ENCODE results near the gene MYL7. TPM values are rescaled to one million over a fixed set of nuclear protein-coding genes. Genes with fewer than 3 reads are reported as not detected.

MYL7 gene
- total and polyA plus RNA-seq, 2 of the 4 experiments (the other 2 are of a cell fraction), result 0.24 TPM; not detected in 1

DNA sequence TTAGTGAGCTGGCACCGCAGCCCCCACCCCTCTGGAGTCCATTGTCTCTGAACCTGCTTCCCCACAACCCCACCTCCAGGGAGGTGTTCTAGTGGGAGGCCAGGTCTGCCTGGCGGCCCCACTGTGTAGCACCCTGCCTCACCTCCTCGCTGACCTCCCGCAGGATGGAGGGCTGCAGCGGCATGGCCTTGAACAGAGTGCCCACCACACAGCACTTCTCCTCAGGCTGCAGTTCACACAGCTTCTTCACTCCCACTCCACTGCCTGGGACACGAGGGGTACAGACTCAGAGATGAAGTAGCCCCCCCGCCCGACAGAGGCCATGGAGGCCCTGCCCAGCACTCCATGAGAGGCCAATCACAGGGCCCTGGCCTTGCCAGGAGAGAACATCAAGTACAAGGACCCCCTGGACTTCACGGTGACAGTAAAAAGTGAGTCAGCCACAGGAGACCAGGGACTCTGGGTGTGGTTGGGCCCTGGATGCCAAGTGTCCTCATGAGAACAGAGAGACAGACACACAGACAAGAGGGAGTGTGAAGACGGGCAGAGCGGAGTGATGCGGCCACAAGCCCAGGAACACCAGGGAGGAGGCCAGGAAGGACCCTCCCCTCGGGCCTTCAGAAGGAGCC lies 23.2 kb downstream of the MYL7 start:
- Histone ChIP-seq H2BK120ac (ENCODE audit: low read depth, low read length) (no peak overlapping the region), H3K79me1 (ENCODE audit: low read depth in 1 of 2, low read length in 2 of 2) (peaks cover 17 to 47% of the 10 kb centered on the region in 2 experiments), H3K18ac (ENCODE audit: low read depth, low read length) (no peak overlapping the region), H3K36me3 (ENCODE audit: control insufficient read depth, insufficient read depth, low read length) (peaks cover 46% of the 10 kb centered on the region), H3K27ac (ENCODE audit: insufficient read depth, low read length) (no peak overlapping the region), H2BK15ac (ENCODE audit: low read depth, low read length) (no peak overlapping the region), H3K27me3 (ENCODE audit: control insufficient read depth, insufficient read depth, low read length) (no peaks in the 10 kb centered on the region), H3K23ac (ENCODE audit: low read depth, low read length) (no peak overlapping the region), H2AK9ac (replicated peaks; ENCODE audit: low read depth, low read length, poor library complexity) (no peak overlapping the region), H4K8ac (ENCODE audit: low read depth in 2 of 2, low read length in 2 of 2) (no peak overlapping the region), H3K4me2 (ENCODE audit: low read depth, low read length) (no peak overlapping the region), H3K9me1 (ENCODE audit: insufficient read depth, low read length) (peaks cover 16% of the 10 kb centered on the region), H2AFZ (replicated peaks; ENCODE audit: low read length, poor library complexity) (no peak overlapping the region), H2BK20ac (ENCODE audit: low read depth, low read length) (no peak overlapping the region), H4K5ac (ENCODE audit: low read depth, low read length) (no peak overlapping the region), H2AK5ac (ENCODE audit: low read depth, low read length) (no peak overlapping the region), H3K4me1 (ENCODE audit: control insufficient read depth, insufficient read depth, low read length) (peaks cover 6% of the 10 kb centered on the region), H3K14ac (replicated peaks; ENCODE audit: low read depth, low read length) (no peak overlapping the region), H3K4ac (ENCODE audit: low read depth, low read length) (no peak overlapping the region), H3K9me3 (ENCODE audit: control insufficient read depth, insufficient read depth, low read length) (no peaks in the 10 kb centered on the region), H4K91ac (ENCODE audit: insufficient read depth, low read depth, low read length) (no peak overlapping the region), H2BK5ac (ENCODE audit: low read depth, low read length, poor library complexity, severe bottlenecking) (no peak overlapping the region), H4K20me1 (ENCODE audit: insufficient read depth, low read length) (no peaks in the 10 kb centered on the region; the same call in 1 of the 2 replicates), H3K56ac (ENCODE audit: extremely low read depth, insufficient read depth, low read length) (no peak overlapping the region), H3K9ac (ENCODE audit: low read depth, low read length) (no peak overlapping the region), H3K4me3 (ENCODE audit: insufficient read depth, low read depth, low read length) (no peak overlapping the region)
- intact Hi-C loops (cut with micrococcal nuclease) (no loop called here), dilution Hi-C loops (cut with HindIII; ENCODE audit: low sequenced_read_pairs, unreplicated experiment) (no loop called here), in situ Hi-C loops (cut with MboI; ENCODE audit: low sequenced_read_pairs) (no loop called here)
- TF ChIP-seq MAZ (IDR thresholded peaks at IDR 0.05; ENCODE audit: borderline replicate concordance, low read depth, low read length) (no peak), BHLHE40 (IDR thresholded peaks at IDR 0.05; ENCODE audit: low read depth, low read length) (no peak), CEBPB (IDR thresholded peaks at IDR 0.05; ENCODE audit: low read depth, low read length) (no peak), SMC3 (IDR thresholded peaks at IDR 0.05; ENCODE audit: low read depth, low read length) (no peak), NFE2L2 (IDR thresholded peaks at IDR 0.05; ENCODE audit: low read depth, low read length) (no peak), MXI1 (IDR thresholded peaks at IDR 0.05; ENCODE audit: borderline replicate concordance, low read depth, low read length) (no peak), FOS (IDR thresholded peaks at IDR 0.05; ENCODE audit: low read depth, low read length) (no peak), MAFK (IDR thresholded peaks at IDR 0.05; ENCODE audit: low read depth, low read length) (no peak), POLR2A (IDR thresholded peaks at IDR 0.05; ENCODE audit: low read depth, low read length) (no peak), RFX5 (IDR thresholded peaks at IDR 0.05; ENCODE audit: low read depth, low read length) (no peak), CHD1 (IDR thresholded peaks at IDR 0.05; ENCODE audit: low read depth, low read length) (no peak), RAD21 (IDR thresholded peaks at IDR 0.05; ENCODE audit: low read length) (no peak), RCOR1 (IDR thresholded peaks at IDR 0.05; ENCODE audit: insufficient replicate concordance, low read length) (no peak)
- TF ChIP-seq, protein P1, sequence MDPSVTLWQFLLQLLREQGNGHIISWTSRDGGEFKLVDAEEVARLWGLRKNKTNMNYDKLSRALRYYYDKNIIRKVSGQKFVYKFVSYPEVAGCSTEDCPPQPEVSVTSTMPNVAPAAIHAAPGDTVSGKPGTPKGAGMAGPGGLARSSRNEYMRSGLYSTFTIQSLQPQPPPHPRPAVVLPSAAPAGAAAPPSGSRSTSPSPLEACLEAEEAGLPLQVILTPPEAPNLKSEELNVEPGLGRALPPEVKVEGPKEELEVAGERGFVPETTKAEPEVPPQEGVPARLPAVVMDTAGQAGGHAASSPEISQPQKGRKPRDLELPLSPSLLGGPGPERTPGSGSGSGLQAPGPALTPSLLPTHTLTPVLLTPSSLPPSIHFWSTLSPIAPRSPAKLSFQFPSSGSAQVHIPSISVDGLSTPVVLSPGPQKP (IDR thresholded peaks at IDR 0.05; ENCODE audit: borderline replicate concordance, low read depth, low read length), result no peak
- TF ChIP-seq, protein P2, sequence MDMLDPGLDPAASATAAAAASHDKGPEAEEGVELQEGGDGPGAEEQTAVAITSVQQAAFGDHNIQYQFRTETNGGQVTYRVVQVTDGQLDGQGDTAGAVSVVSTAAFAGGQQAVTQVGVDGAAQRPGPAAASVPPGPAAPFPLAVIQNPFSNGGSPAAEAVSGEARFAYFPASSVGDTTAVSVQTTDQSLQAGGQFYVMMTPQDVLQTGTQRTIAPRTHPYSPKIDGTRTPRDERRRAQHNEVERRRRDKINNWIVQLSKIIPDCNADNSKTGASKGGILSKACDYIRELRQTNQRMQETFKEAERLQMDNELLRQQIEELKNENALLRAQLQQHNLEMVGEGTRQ (IDR thresholded peaks at IDR 0.05; ENCODE audit: low read depth, low read length), result no peak
- TF ChIP-seq, protein P3, sequence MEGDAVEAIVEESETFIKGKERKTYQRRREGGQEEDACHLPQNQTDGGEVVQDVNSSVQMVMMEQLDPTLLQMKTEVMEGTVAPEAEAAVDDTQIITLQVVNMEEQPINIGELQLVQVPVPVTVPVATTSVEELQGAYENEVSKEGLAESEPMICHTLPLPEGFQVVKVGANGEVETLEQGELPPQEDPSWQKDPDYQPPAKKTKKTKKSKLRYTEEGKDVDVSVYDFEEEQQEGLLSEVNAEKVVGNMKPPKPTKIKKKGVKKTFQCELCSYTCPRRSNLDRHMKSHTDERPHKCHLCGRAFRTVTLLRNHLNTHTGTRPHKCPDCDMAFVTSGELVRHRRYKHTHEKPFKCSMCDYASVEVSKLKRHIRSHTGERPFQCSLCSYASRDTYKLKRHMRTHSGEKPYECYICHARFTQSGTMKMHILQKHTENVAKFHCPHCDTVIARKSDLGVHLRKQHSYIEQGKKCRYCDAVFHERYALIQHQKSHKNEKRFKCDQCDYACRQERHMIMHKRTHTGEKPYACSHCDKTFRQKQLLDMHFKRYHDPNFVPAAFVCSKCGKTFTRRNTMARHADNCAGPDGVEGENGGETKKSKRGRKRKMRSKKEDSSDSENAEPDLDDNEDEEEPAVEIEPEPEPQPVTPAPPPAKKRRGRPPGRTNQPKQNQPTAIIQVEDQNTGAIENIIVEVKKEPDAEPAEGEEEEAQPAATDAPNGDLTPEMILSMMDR (conservative IDR thresholded peaks at IDR 0.05; ENCODE audit: low read depth, low read length), result no peak
- WGBS, 2 experiments (ENCODE audit: extremely low coverage in 2 of 2, insufficient read length in 1 of 2), result 98% methylated on average over 7 of the region's 13 CpGs; no CpG with 5 or more reads in 1 of the 2 experiments
- ChIA-PET CTCF (no interaction called here), POLR2A (ENCODE audit: unreplicated experiment) (no interaction called here)
- BruUV-seq (replicated peaks), result no TSS peak
- ATAC-seq (ENCODE audit: low read depth), result no peak
- DNase-seq, result no peak
